GM12892 (cell line): ENCODE measurements around the gene CAPZB.

Source experiments
- DNase-seq: peaks from one replicate; pipeline ENCODE4 v3.0.0; 2011; ENCODE audit not compliant: insufficient read length
- FAIRE-seq: peaks from 2 replicates; lab custom pipeline; 2011; peaks lifted over from hg19 to GRCh38; lab: Jason Lieb, UNC
- POLR2A ChIP-seq: IDR thresholded peaks from 2 replicates; pipeline ENCODE4 v1.6.1; 2011; ENCODE audit warnings: low read depth, low read length, control low read depth
- POLR2AphosphoS5 ChIP-seq: IDR thresholded peaks from 2 replicates; pipeline ENCODE4 v1.6.1; 2011; ENCODE audit warnings: low read depth, low read length, control low read depth
- TAF1 ChIP-seq: IDR thresholded peaks from 2 replicates; pipeline ENCODE4 v1.6.1; 2011; ENCODE audit warnings: low read depth, mild to moderate bottlenecking, control low read depth, low read length, borderline replicate concordance

Gene CAPZB

GRCh38 chr1:19405195-19405760, 80.1 kb downstream of the CAPZB start:
- no peak for DNase-seq
- TF ChIP-seq POLR2A (no peak), POLR2AphosphoS5 (no peak), TAF1 (no peak)
- no peak for FAIRE-seq

- TF ChIP-seq TAF1, result no peak
- TF ChIP-seq POLR2A, result no peak
- no peak for TF ChIP-seq POLR2AphosphoS5
- DNase-seq (no peak), FAIRE-seq (no peak)
These were observed 80.6 kb downstream of the CAPZB start for GRCh38 chr1:19404748-19405147.

GRCh38 chr1:19403256-19403655, 82.1 kb downstream of the CAPZB start:
- TF ChIP-seq TAF1 (no peak), POLR2AphosphoS5 (no peak), POLR2A (no peak)
- DNase-seq (no peak), FAIRE-seq (no peak)

- TF ChIP-seq POLR2A (no peak), TAF1 (no peak), POLR2AphosphoS5 (no peak)
- FAIRE-seq, result no peak
- no peak for DNase-seq
These were observed 83.1 kb downstream of the CAPZB start for GRCh38 chr1:19402031-19402813.

GRCh38 chr1:19401535-19401889, 83.8 kb downstream of the CAPZB start:
- FAIRE-seq (no peak), DNase-seq (no peak)
- no peak for TF ChIP-seq POLR2A
- TF ChIP-seq TAF1, result no peak
- no peak for TF ChIP-seq POLR2AphosphoS5

- FAIRE-seq, result peak; percentile 14
- no peak for TF ChIP-seq POLR2A
- no peak for TF ChIP-seq TAF1
- no peak for TF ChIP-seq POLR2AphosphoS5
- no peak for DNase-seq
These were observed 84.3 kb downstream of the CAPZB start for GRCh38 chr1:19400875-19401534.

GRCh38 chr1:19400192-19400611, 85.1 kb downstream of the CAPZB start:
- TF ChIP-seq TAF1, result no peak
- TF ChIP-seq POLR2AphosphoS5, result no peak
- no peak for TF ChIP-seq POLR2A
- FAIRE-seq (no peak), DNase-seq (no peak)

GRCh38 chr1:19398309-19398760, 87.0 kb downstream of the CAPZB start:
- no peak for TF ChIP-seq TAF1
- TF ChIP-seq POLR2A, result no peak
- no peak for TF ChIP-seq POLR2AphosphoS5
- no peak for DNase-seq

GRCh38 chr1:19397217-19397945, 88.0 kb downstream of the CAPZB start:
- peak; percentile 51 for FAIRE-seq
- TF ChIP-seq POLR2A (0 out of 2 replicates have a peak, but pooled peaks have one; percentile 11), POLR2AphosphoS5 (no peak)

More at GRCh38 chr1:19398309-19398760, 87.0 kb downstream of the CAPZB start:
- FAIRE-seq, result no peak

GRCh38 chr1:19396280-19396679, 89.1 kb downstream of the CAPZB start:
- FAIRE-seq (no peak), DNase-seq (no peak)
- TF ChIP-seq POLR2AphosphoS5 (no peak), POLR2A (no peak), TAF1 (no peak)

More at GRCh38 chr1:19397217-19397945, 88.0 kb downstream of the CAPZB start:
- DNase-seq, result no peak

- FAIRE-seq (peak; percentile 5), DNase-seq (no peak)
- TF ChIP-seq POLR2AphosphoS5, result no peak
These were observed 89.6 kb downstream of the CAPZB start for GRCh38 chr1:19395678-19396192.
